SK-N-MC (cell line): Measurements from ENCODE around the gene TIGAR.

ENCODE experiments used
- EZH2 ChIP-seq: fragments of 200-600 bp; sonication (generic); IDR thresholded peaks from one replicate; pipeline ENCODE4 v1.6.1; 2017; ENCODE audit warnings: antibody characterized with exemption
- POLR2AphosphoS5 ChIP-seq: IDR thresholded peaks from 2 replicates; pipeline ENCODE4 v1.6.1; 2012; ENCODE audit warnings: mild to moderate bottlenecking, low read depth, low read length, borderline replicate concordance

GRCh38 chr12:4280351-4281163, 40.5 kb upstream of the TIGAR start:
- no peak for TF ChIP-seq EZH2
- TF ChIP-seq POLR2AphosphoS5, result 0 out of 2 replicates have a peak, but pooled peaks have one; percentile 9
